ENCODE results near the gene UBTD2.

UBTD2 gene

GRCh38 chr5:172319708-172320441, 36.3 kb upstream of the UBTD2 start:
- no peak for TF ChIP-seq BHLHE40 (IDR thresholded peaks at IDR 0.05; ENCODE audit: borderline replicate concordance)
- no peak for TF ChIP-seq CTBP1 (IDR thresholded peaks at IDR 0.05; ENCODE audit: borderline replicate concordance)
- TF ChIP-seq ELF4 (IDR thresholded peaks at IDR 0.05) = no peak
- TF ChIP-seq SUZ12 (IDR thresholded peaks at IDR 0.05) = no peak
- no peak for TF ChIP-seq FOXK2 (IDR thresholded peaks at IDR 0.05)
- TF ChIP-seq TARDBP (IDR thresholded peaks at IDR 0.05) = no peak
- TF ChIP-seq, protein P1, sequence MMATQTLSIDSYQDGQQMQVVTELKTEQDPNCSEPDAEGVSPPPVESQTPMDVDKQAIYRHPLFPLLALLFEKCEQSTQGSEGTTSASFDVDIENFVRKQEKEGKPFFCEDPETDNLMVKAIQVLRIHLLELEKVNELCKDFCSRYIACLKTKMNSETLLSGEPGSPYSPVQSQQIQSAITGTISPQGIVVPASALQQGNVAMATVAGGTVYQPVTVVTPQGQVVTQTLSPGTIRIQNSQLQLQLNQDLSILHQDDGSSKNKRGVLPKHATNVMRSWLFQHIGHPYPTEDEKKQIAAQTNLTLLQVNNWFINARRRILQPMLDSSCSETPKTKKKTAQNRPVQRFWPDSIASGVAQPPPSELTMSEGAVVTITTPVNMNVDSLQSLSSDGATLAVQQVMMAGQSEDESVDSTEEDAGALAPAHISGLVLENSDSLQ (IDR thresholded peaks at IDR 0.05) = no peak
- TF ChIP-seq NFRKB (IDR thresholded peaks at IDR 0.05) = no peak
- TF ChIP-seq ZNF384 (IDR thresholded peaks at IDR 0.05) = no peak
- no peak for TF ChIP-seq SP1 (IDR thresholded peaks at IDR 0.05)
- TF ChIP-seq ARNT (IDR thresholded peaks at IDR 0.05) = no peak
- no peak for TF ChIP-seq HDGF (IDR thresholded peaks at IDR 0.05; ENCODE audit: borderline replicate concordance)
- no peak for TF ChIP-seq FOXA1 (IDR thresholded peaks at IDR 0.05)
- TF ChIP-seq L3MBTL2 (conservative IDR thresholded peaks at IDR 0.05) = no peak
- TF ChIP-seq FOXM1 (IDR thresholded peaks at IDR 0.05; ENCODE audit: borderline replicate concordance) = no peak
- TF ChIP-seq LEF1 (IDR thresholded peaks at IDR 0.05; ENCODE audit: borderline replicate concordance) = no peak
- DNase-seq (ENCODE audit: extremely low spot score) = no peak
- ChIA-PET POLR2A (no interaction called here), CTCF (no interaction called here)

GRCh38 chr5:172315587-172316493, 32.3 kb upstream of the UBTD2 start:
- TF ChIP-seq TARDBP (IDR thresholded peaks at IDR 0.05) (no peak), ARNT (IDR thresholded peaks at IDR 0.05) (no peak), BHLHE40 (IDR thresholded peaks at IDR 0.05; ENCODE audit: borderline replicate concordance) (no peak), FOXK2 (IDR thresholded peaks at IDR 0.05) (no peak), CTBP1 (IDR thresholded peaks at IDR 0.05; ENCODE audit: borderline replicate concordance) (no peak), ELF4 (IDR thresholded peaks at IDR 0.05) (no peak), HDGF (IDR thresholded peaks at IDR 0.05; ENCODE audit: borderline replicate concordance) (no peak), L3MBTL2 (conservative IDR thresholded peaks at IDR 0.05) (no peak), FOXA1 (IDR thresholded peaks at IDR 0.05) (no peak), LEF1 (IDR thresholded peaks at IDR 0.05; ENCODE audit: borderline replicate concordance) (no peak), SP1 (IDR thresholded peaks at IDR 0.05) (no peak), SUZ12 (IDR thresholded peaks at IDR 0.05) (no peak), ZNF384 (IDR thresholded peaks at IDR 0.05) (no peak), NFRKB (IDR thresholded peaks at IDR 0.05) (no peak), FOXM1 (IDR thresholded peaks at IDR 0.05; ENCODE audit: borderline replicate concordance) (no peak)
- TF ChIP-seq, protein P1 (IDR thresholded peaks at IDR 0.05) = no peak
- no peak for DNase-seq (ENCODE audit: extremely low spot score)
- ChIA-PET POLR2A (no interaction called here), CTCF (no interaction called here)

- ChIA-PET POLR2A (no interaction called here), CTCF (interaction anchor here (0.6 kb wide), 1 partner anchor 16 kb away, joined by 3 read pairs; no protein-coding TSS in a partner anchor)
- no peak for TF ChIP-seq NFRKB (IDR thresholded peaks at IDR 0.05)
- no peak for TF ChIP-seq BHLHE40 (IDR thresholded peaks at IDR 0.05; ENCODE audit: borderline replicate concordance)
- TF ChIP-seq FOXK2 (IDR thresholded peaks at IDR 0.05) = no peak
- TF ChIP-seq L3MBTL2 (conservative IDR thresholded peaks at IDR 0.05) = no peak
- no peak for TF ChIP-seq ELF4 (IDR thresholded peaks at IDR 0.05)
- TF ChIP-seq CTBP1 (IDR thresholded peaks at IDR 0.05; ENCODE audit: borderline replicate concordance) = no peak
- TF ChIP-seq, protein P1 (IDR thresholded peaks at IDR 0.05) = no peak
- TF ChIP-seq HDGF (IDR thresholded peaks at IDR 0.05; ENCODE audit: borderline replicate concordance) = no peak
- TF ChIP-seq SP1 (IDR thresholded peaks at IDR 0.05) = no peak
- no peak for TF ChIP-seq SUZ12 (IDR thresholded peaks at IDR 0.05)
- no peak for DNase-seq (ENCODE audit: extremely low spot score)
Observed at GRCh38 chr5:172313915-172314314, 30.4 kb upstream of the UBTD2 start.

- ChIA-PET CTCF (no interaction called here), POLR2A (interaction anchor here (1.0 kb wide), 1 partner anchor 10 kb away, joined by 4 read pairs; no protein-coding TSS in a partner anchor)
- TF ChIP-seq FOXA1 (IDR thresholded peaks at IDR 0.05) (no peak), FOXK2 (IDR thresholded peaks at IDR 0.05) (no peak), SP1 (IDR thresholded peaks at IDR 0.05) (no peak), TARDBP (IDR thresholded peaks at IDR 0.05) (no peak), LEF1 (IDR thresholded peaks at IDR 0.05; ENCODE audit: borderline replicate concordance) (no peak)
- no peak for DNase-seq (ENCODE audit: extremely low spot score)
Observed at GRCh38 chr5:172312286-172312685, 28.7 kb upstream of the UBTD2 start.

GRCh38 chr5:172311605-172312004, 28.0 kb upstream of the UBTD2 start:
- ChIA-PET CTCF (no interaction called here), POLR2A (no interaction called here)
- TF ChIP-seq FOXA1 (IDR thresholded peaks at IDR 0.05) (no peak), ZNF384 (IDR thresholded peaks at IDR 0.05) (no peak), L3MBTL2 (conservative IDR thresholded peaks at IDR 0.05) (no peak), ELF4 (IDR thresholded peaks at IDR 0.05) (no peak), SP1 (IDR thresholded peaks at IDR 0.05) (no peak), NFRKB (IDR thresholded peaks at IDR 0.05) (no peak), FOXK2 (IDR thresholded peaks at IDR 0.05) (no peak), FOXM1 (IDR thresholded peaks at IDR 0.05; ENCODE audit: borderline replicate concordance) (no peak)
- TF ChIP-seq, protein P1 (IDR thresholded peaks at IDR 0.05) = no peak
- no peak for DNase-seq (ENCODE audit: extremely low spot score)

Data from HEK293T (cell line).